ENCODE measurements around the gene SGPL1. TPM values are rescaled to one million over a fixed set of nuclear protein-coding genes. Genes with fewer than 3 reads are reported as not detected.
A peak's percentile ranks its signal among the peaks of the same experiment; 100 is the strongest.

The SGPL1 gene
- total and polyA plus RNA-seq, 5 donors from 2014 or later = 12.8 to 30.4 (median 15.0) TPM

DNA sequence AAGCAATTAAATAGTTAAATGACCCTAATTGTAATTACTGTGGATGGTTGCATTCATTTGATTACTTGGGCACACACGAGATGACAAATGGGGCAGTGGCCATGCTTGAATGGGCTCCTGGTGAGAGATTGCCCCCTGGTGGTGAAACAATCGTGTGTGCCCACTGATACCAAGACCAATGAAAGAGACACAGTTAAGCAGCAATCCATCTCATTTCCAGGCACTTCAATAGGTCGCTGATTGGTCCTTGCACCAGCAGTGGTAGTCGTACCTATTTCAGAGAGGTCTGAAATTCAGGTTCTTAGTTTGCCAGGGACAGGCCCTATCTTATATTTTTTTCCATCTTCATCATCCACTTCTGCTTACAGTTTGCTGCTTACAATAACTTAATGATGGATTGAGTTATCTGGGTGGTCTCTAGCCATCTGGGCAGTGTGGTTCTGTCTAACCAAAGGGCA, 64.4 kb downstream of the SGPL1 start:
- Histone ChIP-seq H3K9me3 (ENCODE audit: control insufficient read depth in 2 of 2, low read length in 2 of 2) (no peaks in the 10 kb centered on the region), H3K27me3 (ENCODE audit: control insufficient read depth, insufficient read depth, low read length) (no peaks in the 10 kb centered on the region), H3K27ac (ENCODE audit: insufficient read depth, low read length, poor library complexity, severe bottlenecking) (no peak overlapping the region), H3K4me1 (ENCODE audit: control insufficient read depth, insufficient read depth, low read length, poor library complexity, severe bottlenecking) (no peaks in the 10 kb centered on the region), H3K36me3 (ENCODE audit: control insufficient read depth, insufficient read depth, low read length) (peaks cover 37% of the 10 kb centered on the region), H3K4me3 (ENCODE audit: low read depth, low read length) (no peak overlapping the region)
- Mint-ChIP-seq H3K27me3 (no peaks in the 10 kb centered on the region), H3K36me3 (peaks cover 28% of the 10 kb centered on the region), H3K27ac (peak overlapping the region in 1 of 3 donors; percentile 72), H3K4me1 (peaks cover 2 to 5% (median 4%) of the 10 kb centered on the region in 4 donors), H3K9me3 (no peaks in the 10 kb centered on the region), H3K4me3 (no peak overlapping the region)
- peak; percentile 57 to 84 (median 75) for DNase-seq
- ATAC-seq (ENCODE audit: low read depth in 2 of 2) = peak; percentile 85

DNA sequence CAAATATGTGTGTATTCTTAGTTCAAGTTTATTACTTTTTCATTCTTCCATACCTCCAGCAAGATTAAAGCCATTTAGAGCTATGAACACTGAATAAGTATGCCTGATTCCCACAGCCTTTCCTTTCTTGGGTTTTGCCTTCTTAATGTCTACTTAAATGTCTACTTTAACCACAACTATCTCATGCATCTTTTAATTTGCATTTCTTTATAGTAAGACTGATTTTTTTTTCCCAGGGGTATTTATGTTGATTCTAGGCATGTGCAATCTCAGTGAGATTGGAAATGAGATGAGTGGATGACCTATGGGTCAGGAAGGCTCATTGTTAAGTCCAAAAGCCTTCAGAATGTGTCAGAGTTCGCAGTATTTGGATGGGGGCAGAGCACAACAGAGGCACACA, 69.0 kb downstream of the SGPL1 start:
- ATAC-seq (ENCODE audit: low read depth in 2 of 2) (no peak), DNase-seq (no peak)
- Histone ChIP-seq H3K4me3 (ENCODE audit: low read depth, low read length) (no peak overlapping the region), H3K4me1 (ENCODE audit: control insufficient read depth, insufficient read depth, low read length, poor library complexity, severe bottlenecking) (peaks cover 18% of the 10 kb centered on the region), H3K9me3 (ENCODE audit: control insufficient read depth in 2 of 2, low read length in 2 of 2) (no peaks in the 10 kb centered on the region), H3K36me3 (ENCODE audit: control insufficient read depth, insufficient read depth, low read length) (peaks cover 17% of the 10 kb centered on the region), H3K27ac (ENCODE audit: insufficient read depth, low read length, poor library complexity, severe bottlenecking) (no peak overlapping the region), H3K27me3 (ENCODE audit: control insufficient read depth, insufficient read depth, low read length) (no peaks in the 10 kb centered on the region)
- Mint-ChIP-seq H3K9me3 (no peaks in the 10 kb centered on the region), H3K36me3 (peaks cover 16% of the 10 kb centered on the region), H3K27me3 (no peaks in the 10 kb centered on the region), H3K4me3 (peak overlapping the region in 1 of 4 donors; percentile 67), H3K4me1 (peaks cover 6 to 26% (median 12%) of the 10 kb centered on the region in 4 donors), H3K27ac (peak overlapping the region in 1 of 3 donors; percentile 10)

DNA sequence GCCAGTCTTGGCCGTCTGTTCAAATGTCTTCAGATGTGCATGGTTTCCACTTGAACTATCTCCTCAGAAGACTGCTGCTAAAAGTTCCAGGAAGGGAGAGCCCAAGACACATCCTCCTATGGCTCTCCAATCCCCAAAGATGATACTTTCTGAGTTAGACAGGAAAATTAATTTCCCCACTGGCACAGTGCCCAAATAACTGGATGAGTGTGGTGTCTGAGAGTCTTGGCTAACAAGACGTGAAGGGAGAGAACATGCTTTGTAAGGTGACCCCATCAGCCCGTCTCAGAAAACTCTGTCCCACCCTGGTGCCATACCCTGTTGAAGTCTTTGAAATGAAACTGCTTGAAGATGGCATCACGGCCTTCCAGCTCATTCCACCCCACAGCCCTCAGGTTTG, 69.7 kb downstream of the SGPL1 start:
- Histone ChIP-seq H3K36me3 (ENCODE audit: control insufficient read depth, insufficient read depth, low read length) (peaks cover 17% of the 10 kb centered on the region), H3K4me3 (ENCODE audit: low read depth, low read length) (no peak overlapping the region), H3K4me1 (ENCODE audit: control insufficient read depth, insufficient read depth, low read length, poor library complexity, severe bottlenecking) (peaks cover 18% of the 10 kb centered on the region), H3K9me3 (ENCODE audit: control insufficient read depth in 2 of 2, low read length in 2 of 2) (no peaks in the 10 kb centered on the region), H3K27me3 (ENCODE audit: control insufficient read depth, insufficient read depth, low read length) (no peaks in the 10 kb centered on the region), H3K27ac (ENCODE audit: insufficient read depth, low read length, poor library complexity, severe bottlenecking) (no peak overlapping the region)
- no peak for DNase-seq
- H3K9me3 Mint-ChIP-seq = no peaks in the 10 kb centered on the region
- peaks cover 16% of the 10 kb centered on the region for H3K36me3 Mint-ChIP-seq
- peak overlapping the region in 2 of 4 donors; percentile 27 to 67 for H3K4me3 Mint-ChIP-seq
- ATAC-seq (ENCODE audit: low read depth in 2 of 2) = no peak
- H3K27ac Mint-ChIP-seq = peak overlapping the region in 1 of 3 donors; percentile 88
- peaks cover 2 to 23% (median 13%) of the 10 kb centered on the region in 4 donors for H3K4me1 Mint-ChIP-seq
- H3K27me3 Mint-ChIP-seq = no peaks in the 10 kb centered on the region

DNA sequence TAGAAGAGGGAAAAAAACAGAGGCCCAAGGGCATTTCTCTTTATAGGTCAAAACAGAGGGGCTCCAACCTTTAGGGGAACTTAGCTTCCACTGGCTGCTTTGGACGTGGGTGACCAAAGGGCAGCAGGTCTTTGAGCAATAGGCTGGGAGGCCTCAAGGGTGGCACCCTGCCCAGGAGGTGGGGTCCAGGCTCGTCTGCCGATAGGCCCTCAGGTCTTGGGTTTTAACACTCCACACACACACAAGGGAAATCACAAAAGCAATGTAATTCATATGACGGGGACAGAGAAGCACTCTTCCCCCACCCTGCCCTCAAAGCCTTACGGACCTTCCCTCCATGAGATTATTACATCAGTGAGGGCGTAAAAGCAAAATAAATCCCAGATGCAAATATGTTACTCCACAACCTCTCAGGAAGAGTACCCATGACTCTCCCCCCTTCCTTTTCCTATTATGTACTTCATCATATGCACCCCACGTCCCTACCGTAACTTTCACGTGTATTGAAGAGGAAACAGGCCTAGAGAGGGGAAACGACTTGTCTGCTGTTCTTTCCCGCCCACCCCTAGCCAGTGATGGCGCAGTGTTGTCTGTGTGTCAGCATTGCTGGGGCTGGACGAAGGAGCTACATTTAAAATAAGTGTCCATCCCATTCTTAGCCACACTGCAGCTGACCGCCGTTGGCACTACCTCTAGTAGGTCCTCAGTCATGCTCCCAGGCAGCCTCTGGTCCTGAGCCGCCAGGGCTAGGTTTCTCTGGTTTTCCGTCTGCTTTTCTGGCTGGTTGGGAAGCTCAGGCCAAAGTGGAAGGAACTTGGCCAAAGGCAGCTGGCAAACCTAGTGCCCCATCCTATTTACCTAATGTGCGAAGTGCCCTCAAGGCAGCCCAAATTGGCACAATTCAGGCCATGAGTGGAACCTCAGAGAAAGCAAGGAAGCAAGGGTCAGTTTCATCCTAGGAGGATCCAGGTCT, 70.5 kb downstream of the SGPL1 start:
- no peaks in the 10 kb centered on the region for H3K27me3 ChIP-seq (ENCODE audit: control insufficient read depth, insufficient read depth, low read length)
- H3K4me3 Mint-ChIP-seq = peak overlapping the region; percentile 27 to 90 (median 58)
- no peak overlapping the region for H3K4me3 ChIP-seq (ENCODE audit: low read depth, low read length)
- no peaks in the 10 kb centered on the region for H3K27me3 Mint-ChIP-seq
- DNase-seq (no peak), ATAC-seq (ENCODE audit: low read depth in 2 of 2) (no peak)
- peaks cover 16% of the 10 kb centered on the region for H3K36me3 Mint-ChIP-seq
- peaks cover 17% of the 10 kb centered on the region for H3K36me3 ChIP-seq (ENCODE audit: control insufficient read depth, insufficient read depth, low read length)
- peak overlapping the region; percentile 46 to 88 (median 58) for H3K27ac Mint-ChIP-seq
- no peaks in the 10 kb centered on the region for H3K9me3 Mint-ChIP-seq
- peaks cover 18% of the 10 kb centered on the region for H3K4me1 ChIP-seq (ENCODE audit: control insufficient read depth, insufficient read depth, low read length, poor library complexity, severe bottlenecking)
- H3K27ac ChIP-seq (ENCODE audit: insufficient read depth, low read length, poor library complexity, severe bottlenecking) = peak overlapping the region; percentile 37
- H3K4me1 Mint-ChIP-seq = peaks cover 2 to 23% (median 13%) of the 10 kb centered on the region in 4 donors
- H3K9me3 ChIP-seq (ENCODE audit: control insufficient read depth in 2 of 2, low read length in 2 of 2) = no peaks in the 10 kb centered on the region

DNA sequence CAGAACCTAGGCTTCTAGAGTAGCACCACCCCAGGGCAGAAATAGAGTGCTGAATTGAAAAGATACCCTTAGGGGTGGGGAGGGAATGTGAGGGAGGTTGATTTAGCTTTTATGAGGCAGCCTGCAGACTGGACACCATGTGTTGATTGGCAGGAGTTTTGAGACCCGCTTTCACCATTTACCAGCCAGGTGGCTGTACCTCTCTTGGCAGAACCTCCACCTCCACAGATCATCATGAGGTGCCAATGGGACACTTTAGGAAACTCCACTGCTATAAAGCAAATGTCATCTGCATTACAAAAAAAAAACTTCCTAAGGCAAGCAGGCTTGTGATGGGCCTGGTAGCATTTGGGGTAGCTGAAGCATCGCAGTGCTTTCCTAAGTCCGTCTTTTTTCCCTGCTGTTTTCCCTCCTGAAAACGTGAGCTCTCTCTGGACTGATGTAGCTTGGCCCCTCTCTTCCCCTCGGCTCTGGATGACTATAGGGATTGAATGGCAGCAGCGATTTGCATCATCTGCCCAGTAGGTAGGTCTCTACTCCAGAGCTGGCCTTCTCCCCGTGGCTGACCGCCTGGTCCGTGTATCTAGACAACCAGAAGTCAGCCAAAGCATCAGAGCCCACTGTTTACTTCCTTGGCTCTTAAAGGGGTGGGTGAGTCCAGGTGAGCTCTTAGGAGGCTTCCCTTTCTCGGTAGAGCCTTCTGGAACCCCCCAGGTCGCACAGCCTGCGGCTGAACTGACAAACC, 71.3 kb downstream of the SGPL1 start:
- H3K36me3 Mint-ChIP-seq = peaks cover 16% of the 10 kb centered on the region
- no peaks in the 10 kb centered on the region for H3K27me3 Mint-ChIP-seq
- peak overlapping the region; percentile 23 to 91 (median 88) for H3K27ac Mint-ChIP-seq
- DNase-seq (no peak), ATAC-seq (ENCODE audit: low read depth in 2 of 2) (no peak)
- H3K9me3 Mint-ChIP-seq = no peaks in the 10 kb centered on the region
- Histone ChIP-seq H3K36me3 (ENCODE audit: control insufficient read depth, insufficient read depth, low read length) (peaks cover 17% of the 10 kb centered on the region), H3K9me3 (ENCODE audit: control insufficient read depth in 2 of 2, low read length in 2 of 2) (no peaks in the 10 kb centered on the region), H3K4me1 (ENCODE audit: control insufficient read depth, insufficient read depth, low read length, poor library complexity, severe bottlenecking) (peaks cover 18% of the 10 kb centered on the region), H3K27ac (ENCODE audit: insufficient read depth, low read length, poor library complexity, severe bottlenecking) (peak overlapping the region; percentile 75), H3K27me3 (ENCODE audit: control insufficient read depth, insufficient read depth, low read length) (no peaks in the 10 kb centered on the region), H3K4me3 (ENCODE audit: low read depth, low read length) (peak overlapping the region; percentile 10)
- peaks cover 2 to 23% (median 13%) of the 10 kb centered on the region in 4 donors for H3K4me1 Mint-ChIP-seq
- H3K4me3 Mint-ChIP-seq = peak overlapping the region; percentile 67 to 90 (median 84)

DNA sequence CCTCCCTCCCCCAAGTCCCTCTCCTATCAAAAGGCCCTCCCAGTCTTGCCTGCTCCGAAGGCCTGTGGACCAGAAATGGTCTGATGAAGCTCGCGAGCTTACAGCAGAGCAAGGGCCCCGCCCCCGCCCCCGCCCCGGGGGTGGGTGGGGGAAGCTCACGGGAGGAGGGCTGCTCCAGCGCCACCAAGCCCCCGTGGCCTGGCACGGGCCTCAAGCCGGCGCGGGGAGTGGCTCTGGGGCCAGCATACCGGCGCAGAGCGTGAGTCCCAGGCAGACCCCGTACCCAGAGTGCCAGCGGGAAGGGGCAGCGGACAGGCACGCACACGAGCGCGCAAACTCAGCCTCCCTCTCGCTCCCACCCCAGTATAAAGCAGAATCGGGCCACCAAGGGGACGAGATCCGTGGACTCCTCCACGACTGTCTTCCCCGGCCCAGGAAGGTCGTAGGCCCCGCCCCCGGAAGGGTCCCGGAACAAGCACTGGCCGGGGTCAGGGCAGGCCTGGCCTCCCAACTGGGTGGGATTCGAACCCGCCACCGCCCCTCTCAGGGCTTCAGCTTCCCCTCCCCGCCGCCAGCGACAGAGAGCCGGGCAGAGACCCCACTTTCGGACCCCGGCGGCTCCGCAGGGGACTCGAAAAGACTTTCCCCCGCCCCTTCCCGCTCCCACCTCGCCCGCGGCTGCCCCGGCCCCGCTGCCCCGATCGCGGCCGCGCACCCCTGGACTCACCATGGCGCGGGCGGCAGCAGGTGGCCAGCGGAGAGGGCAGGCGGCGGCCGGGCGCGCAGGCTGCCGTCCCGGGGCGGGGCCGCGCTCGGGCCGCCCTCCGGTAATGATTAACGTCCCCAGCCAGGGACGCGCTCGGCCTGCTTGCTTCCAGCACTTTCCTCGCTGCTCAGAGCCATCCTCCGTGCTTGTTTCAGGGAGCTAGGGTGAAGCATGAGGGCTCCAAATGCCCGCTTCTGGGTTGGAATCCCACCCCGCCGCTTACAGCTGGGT, 72.4 kb downstream of the SGPL1 start, which contains the start of gene PCBD1:
PCBD1 (minus strand) TSS at position 762 of the 997 bp plus-strand sequence; CDS start at position 730, 32 bp downstream.
- Histone ChIP-seq H3K4me3 (ENCODE audit: low read depth, low read length) (peak within 1 kb of the TSS; percentile 65), H3K36me3 (ENCODE audit: control insufficient read depth, insufficient read depth, low read length) (peaks cover 8% of the 10 kb centered on the region), H3K9me3 (ENCODE audit: control insufficient read depth in 2 of 2, low read length in 2 of 2) (no peaks in the 10 kb centered on the region), H3K4me1 (ENCODE audit: control insufficient read depth, insufficient read depth, low read length, poor library complexity, severe bottlenecking) (peaks cover 18% of the 10 kb centered on the region), H3K27me3 (ENCODE audit: control insufficient read depth, insufficient read depth, low read length) (no peaks in the 10 kb centered on the region), H3K27ac (ENCODE audit: insufficient read depth, low read length, poor library complexity, severe bottlenecking) (peak within 1 kb of the TSS; percentile 75)
- Mint-ChIP-seq H3K27ac (peak within 1 kb of the TSS; percentile 88 to 94 (median 91)), H3K4me1 (peaks cover 2 to 25% (median 13%) of the 10 kb centered on the region in 4 donors), H3K36me3 (peaks cover 14% of the 10 kb centered on the region), H3K9me3 (no peaks in the 10 kb centered on the region), H3K4me3 (peak within 1 kb of the TSS; percentile 90 to 99 (median 92)), H3K27me3 (no peaks in the 10 kb centered on the region)
- ATAC-seq (ENCODE audit: low read depth in 2 of 2) (peak; percentile 70 to 88), DNase-seq (peak; percentile 62 to 83 (median 63))

Data from CD4-positive, CD25-positive, alpha-beta regulatory T cell (primary cell).